ENCODE data around the gene LOXL1. TPM values are rescaled to one million over a fixed set of nuclear protein-coding genes. Genes with fewer than 3 reads are reported as not detected.
A peak's percentile ranks its signal among the peaks of the same experiment; 100 is the strongest.

The LOXL1 gene
- total RNA-seq, 2 experiments from 2014 or later: 1.9 to 2.5 TPM

- CTCF ChIA-PET: interaction anchor here (0.7 to 2.4 kb wide), 16 partner anchors 8 to 155 kb away, joined by 3 to 27 read pairs (median 5); no protein-coding TSS in a partner anchor
- no peak overlapping the region for H3K4me3 Mint-ChIP-seq
- peak; percentile 95 for ATAC-seq
Observed at GRCh38 chr15:73950831-73951561, 24.7 kb downstream of the LOXL1 start.

GRCh38 chr15:73951601-73952000, 25.3 kb downstream of the LOXL1 start:
- ChIA-PET CTCF (interaction anchor here (0.7 to 2.4 kb wide), 15 partner anchors 7 to 155 kb away, joined by 3 to 27 read pairs (median 5); no protein-coding TSS in a partner anchor), POLR2A (interaction anchor here (0.6 kb wide), 1 partner anchor 11 kb away, joined by 3 read pairs; no protein-coding TSS in a partner anchor)
- Mint-ChIP-seq H3K36me3 (ENCODE audit: low read depth) (no peaks in the 10 kb centered on the region), H3K9me3 (ENCODE audit: low read depth) (no peaks in the 10 kb centered on the region), H3K4me1 (peaks cover 3% of the 10 kb centered on the region), H3K27ac (no peak overlapping the region), H3K27me3 (no peaks in the 10 kb centered on the region), H3K4me3 (no peak overlapping the region)
- ATAC-seq (no peak), DNase-seq (no peak)
- intact Hi-C loops (cut with DNase I, micrococcal nuclease): loop anchor here in 1 of 2 experiments (1.0 kb wide), 1 partner anchor 13 kb away; no protein-coding TSS in a partner anchor

More at GRCh38 chr15:73950831-73951561, 24.7 kb downstream of the LOXL1 start:
- intact Hi-C loops (cut with DNase I, micrococcal nuclease): loop anchor here in 1 of 2 experiments (1.0 kb wide), 1 partner anchor 13 kb away; no protein-coding TSS in a partner anchor
- H3K27ac Mint-ChIP-seq: no peak overlapping the region
- no peaks in the 10 kb centered on the region for H3K27me3 Mint-ChIP-seq
- no peaks in the 10 kb centered on the region for H3K36me3 Mint-ChIP-seq (ENCODE audit: low read depth)
- peak; percentile 85 for DNase-seq
- POLR2A ChIA-PET: interaction anchor here (0.6 kb wide), 1 partner anchor 10 kb away, joined by 3 read pairs; no protein-coding TSS in a partner anchor
- no peaks in the 10 kb centered on the region for H3K9me3 Mint-ChIP-seq (ENCODE audit: low read depth)
- H3K4me1 Mint-ChIP-seq: peaks cover 4% of the 10 kb centered on the region

- ChIA-PET CTCF (interaction anchor here (0.8 to 2.4 kb wide), 9 partner anchors 9 to 96 kb away, joined by 3 to 13 read pairs (median 5); no protein-coding TSS in a partner anchor), POLR2A (no interaction called here)
- intact Hi-C loops (cut with DNase I, micrococcal nuclease): no loop called here
- H3K4me3 Mint-ChIP-seq: no peak overlapping the region
- H3K36me3 Mint-ChIP-seq (ENCODE audit: low read depth): no peaks in the 10 kb centered on the region
- DNase-seq (no peak), ATAC-seq (no peak)
- H3K4me1 Mint-ChIP-seq: peaks cover 9% of the 10 kb centered on the region
- H3K27me3 Mint-ChIP-seq: no peaks in the 10 kb centered on the region
- H3K9me3 Mint-ChIP-seq (ENCODE audit: low read depth): no peaks in the 10 kb centered on the region
- no peak overlapping the region for H3K27ac Mint-ChIP-seq
Observed at GRCh38 chr15:73952171-73952912, 26.1 kb downstream of the LOXL1 start.

- no peaks in the 10 kb centered on the region for H3K27me3 Mint-ChIP-seq
- CTCF ChIA-PET: interaction anchor here (0.6 to 1.5 kb wide), 3 partner anchors 13 to 25 kb away, joined by 3 to 5 read pairs (median 3); no protein-coding TSS in a partner anchor
- intact Hi-C loops (cut with DNase I, micrococcal nuclease): no loop called here
- ATAC-seq: no peak
- DNase-seq: no peak
- no peak overlapping the region for H3K4me3 Mint-ChIP-seq
- H3K27ac Mint-ChIP-seq: no peak overlapping the region
- POLR2A ChIA-PET: no interaction called here
- H3K9me3 Mint-ChIP-seq (ENCODE audit: low read depth): no peaks in the 10 kb centered on the region
- no peaks in the 10 kb centered on the region for H3K36me3 Mint-ChIP-seq (ENCODE audit: low read depth)
- H3K4me1 Mint-ChIP-seq: peaks cover 13% of the 10 kb centered on the region
Observed at GRCh38 chr15:73952913-73953750, 26.9 kb downstream of the LOXL1 start.

GRCh38 chr15:73954188-73955145, 28.2 kb downstream of the LOXL1 start:
- Mint-ChIP-seq H3K27ac (no peak overlapping the region), H3K9me3 (ENCODE audit: low read depth) (no peaks in the 10 kb centered on the region), H3K27me3 (no peaks in the 10 kb centered on the region), H3K36me3 (ENCODE audit: low read depth) (no peaks in the 10 kb centered on the region), H3K4me3 (no peak overlapping the region), H3K4me1 (peaks cover 25% of the 10 kb centered on the region)
- ATAC-seq: no peak
- intact Hi-C loops (cut with DNase I, micrococcal nuclease): no loop called here
- CTCF ChIA-PET: interaction anchor here (0.9 to 1.1 kb wide), 3 partner anchors 10 to 22 kb away, joined by 3 read pairs; no protein-coding TSS in a partner anchor
- no peak for DNase-seq
- POLR2A ChIA-PET: no interaction called here

DNA sequence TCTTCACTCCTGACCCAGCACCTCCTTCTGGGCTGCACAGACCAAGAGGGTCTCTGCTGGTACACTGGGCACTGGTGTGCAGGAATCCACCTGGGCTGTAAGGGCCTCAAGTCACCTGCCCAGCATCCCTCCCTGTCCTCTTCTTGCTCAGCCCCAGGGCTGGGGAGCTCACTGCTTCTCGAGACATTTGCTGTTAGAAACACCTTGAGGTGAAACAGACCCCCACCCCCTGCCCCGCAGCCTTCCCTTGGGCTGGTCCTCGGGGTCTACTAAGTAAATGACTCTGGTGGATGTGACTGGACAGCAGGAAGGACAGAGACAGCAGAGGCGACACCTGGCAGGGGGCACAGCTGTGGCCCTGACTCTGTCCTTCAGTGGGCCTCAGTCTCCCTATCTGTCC, 29.1 kb downstream of the LOXL1 start:
- intact Hi-C loops (cut with DNase I, micrococcal nuclease): no loop called here
- Mint-ChIP-seq H3K9me3 (ENCODE audit: low read depth) (no peaks in the 10 kb centered on the region), H3K36me3 (ENCODE audit: low read depth) (no peaks in the 10 kb centered on the region), H3K27me3 (no peaks in the 10 kb centered on the region), H3K4me1 (peaks cover 30% of the 10 kb centered on the region), H3K27ac (no peak overlapping the region), H3K4me3 (no peak overlapping the region)
- ATAC-seq (no peak), DNase-seq (no peak)
- CTCF ChIA-PET: no interaction called here
- POLR2A ChIA-PET: no interaction called here

GRCh38 chr15:73955861-73956742, 29.8 kb downstream of the LOXL1 start:
- CTCF ChIA-PET: interaction anchor here (0.5 to 1.4 kb wide), 6 partner anchors 11 to 332 kb away, joined by 3 to 9 read pairs (median 4); no protein-coding TSS in a partner anchor
- Mint-ChIP-seq H3K27me3 (no peaks in the 10 kb centered on the region), H3K36me3 (ENCODE audit: low read depth) (no peaks in the 10 kb centered on the region), H3K4me1 (peaks cover 33% of the 10 kb centered on the region), H3K9me3 (ENCODE audit: low read depth) (no peaks in the 10 kb centered on the region), H3K27ac (no peak overlapping the region), H3K4me3 (no peak overlapping the region)
- DNase-seq (no peak), ATAC-seq (no peak)
- intact Hi-C loops (cut with DNase I, micrococcal nuclease): no loop called here
- POLR2A ChIA-PET: no interaction called here

DNA sequence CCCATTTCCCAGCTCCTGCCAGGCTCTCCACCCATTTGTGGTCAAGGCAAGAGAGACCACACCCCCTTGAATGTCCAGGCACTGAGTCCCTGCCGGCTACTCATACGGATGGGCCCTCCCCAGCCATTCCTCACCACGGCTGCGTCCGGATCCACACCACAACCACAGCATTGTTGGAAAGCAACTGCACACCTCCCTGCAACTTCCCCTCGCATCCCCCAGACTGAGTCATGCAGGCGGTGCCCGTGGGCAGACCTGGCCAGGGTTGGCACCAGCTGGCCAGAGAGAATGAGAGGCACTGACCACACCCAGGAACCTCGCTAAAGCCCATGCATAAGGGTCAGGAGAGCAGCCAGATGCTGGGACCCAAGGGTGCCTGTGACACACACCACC, 30.5 kb downstream of the LOXL1 start:
- Mint-ChIP-seq H3K27me3 (no peaks in the 10 kb centered on the region), H3K4me1 (peaks cover 31% of the 10 kb centered on the region), H3K4me3 (no peak overlapping the region), H3K36me3 (ENCODE audit: low read depth) (no peaks in the 10 kb centered on the region), H3K9me3 (ENCODE audit: low read depth) (no peaks in the 10 kb centered on the region), H3K27ac (no peak overlapping the region)
- ATAC-seq (no peak), DNase-seq (no peak)
- intact Hi-C loops (cut with DNase I, micrococcal nuclease): no loop called here
- CTCF ChIA-PET: interaction anchor here (0.5 to 1.4 kb wide), 7 partner anchors 10 to 333 kb away, joined by 3 to 9 read pairs (median 3); no protein-coding TSS in a partner anchor
- POLR2A ChIA-PET: no interaction called here

DNA sequence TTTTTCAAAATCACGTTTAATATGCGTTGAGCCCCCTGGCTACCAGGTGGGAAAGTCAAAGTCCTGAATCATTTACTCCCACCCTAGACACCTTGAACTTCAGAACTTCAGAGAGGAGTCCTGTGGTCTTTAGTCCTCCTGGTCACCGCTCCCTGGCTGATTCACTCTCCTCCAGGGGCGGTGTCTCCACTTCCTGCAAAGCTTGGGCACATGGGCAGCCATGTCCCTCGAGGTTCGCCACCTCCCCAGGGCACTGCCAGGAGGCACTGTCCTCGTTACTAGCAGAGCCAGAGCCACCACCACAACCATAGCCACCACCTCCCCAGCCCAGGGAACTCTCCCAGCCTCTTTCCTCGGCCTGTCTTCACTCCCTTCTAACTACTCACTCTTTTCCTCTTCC, 31.0 kb downstream of the LOXL1 start:
- CTCF ChIA-PET: interaction anchor here (0.8 to 1.4 kb wide), 6 partner anchors 10 to 376 kb away, joined by 3 to 9 read pairs (median 4); no protein-coding TSS in a partner anchor
- H3K27me3 Mint-ChIP-seq: no peaks in the 10 kb centered on the region
- no peak for DNase-seq
- no peak overlapping the region for H3K4me3 Mint-ChIP-seq
- no peak overlapping the region for H3K27ac Mint-ChIP-seq
- ATAC-seq: no peak
- H3K9me3 Mint-ChIP-seq (ENCODE audit: low read depth): no peaks in the 10 kb centered on the region
- H3K4me1 Mint-ChIP-seq: peaks cover 29% of the 10 kb centered on the region
- intact Hi-C loops (cut with DNase I, micrococcal nuclease): no loop called here
- H3K36me3 Mint-ChIP-seq (ENCODE audit: low read depth): no peaks in the 10 kb centered on the region
- POLR2A ChIA-PET: no interaction called here

All from activated CD4-positive, alpha-beta T cell treated with anti-CD3 and anti-CD28 coated beads for 36 hours (primary cell).